Spleen (tissue), 11 donors: ENCODE measurements around the gene OSBPL1A. TPM values are rescaled to one million over a fixed set of nuclear protein-coding genes. Genes with fewer than 3 reads are reported as not detected.

Source experiments
- DNase-seq: peaks from one replicate; pipeline ENCODE4 v3.0.0-alpha.2; 2020
- H3K27ac ChIP-seq, 8 donors: fragments of 200-600 bp; sonication (generic) in 7 of 8; 1 replicate in 4 of 8; 2 replicates in 4 of 8; pipeline versions ENCODE4 v1.5.0 to v1.8.0; 2016 to 2021; ENCODE audit warnings: inconsistent platforms in 4 of 8, mild to moderate bottlenecking in 4 of 8, moderate library complexity in 1 of 8
- H3K27me3 ChIP-seq, 7 donors: fragments of 200-600 bp; sonication (generic) in 6 of 7; replicated peaks in 1 of 7; 1 replicate in 4 of 7; 2 replicates in 3 of 7; pipeline versions ENCODE4 v1.5.0 to v1.8.0; 2016 to 2021; ENCODE audit warnings: inconsistent platforms in 3 of 7, mild to moderate bottlenecking in 1 of 7
- H3K36me3 ChIP-seq, 6 donors: fragments of 200-600 bp; sonication (generic) in 5 of 6; 1 replicate in 4 of 6; 2 replicates in 2 of 6; pipeline versions ENCODE4 v1.5.0 to v1.8.0; 2016 to 2021; ENCODE audit warnings: inconsistent platforms in 2 of 6
- H3K4me1 ChIP-seq, 6 donors: fragments of 200-600 bp; sonication (generic) in 5 of 6; 1 replicate in 3 of 6; 2 replicates in 3 of 6; pipeline versions ENCODE4 v1.5.0 to v1.8.0; 2016 to 2021; ENCODE audit warnings: inconsistent platforms in 3 of 6
- H3K4me3 ChIP-seq, 8 donors: fragments of 200-600 bp; sonication (generic) in 7 of 8; 1 replicate in 4 of 8; 2 replicates in 4 of 8; pipeline versions ENCODE4 v1.5.0 to v1.8.0; 2016 to 2021; ENCODE audit warnings: inconsistent platforms in 4 of 8, mild to moderate bottlenecking in 4 of 8, moderate library complexity in 2 of 8
- H3K9me3 ChIP-seq, 8 donors: fragments of 200-600 bp; sonication (generic) in 7 of 8; 1 replicate in 4 of 8; 2 replicates in 4 of 8; pipeline versions ENCODE4 v1.5.0 to v1.8.0; 2016 to 2021; ENCODE audit warnings: inconsistent platforms in 4 of 8
- POLR2A ChIP-seq, 3 donors: fragments of 450-650 bp; IDR thresholded peaks; one replicate each; pipeline ENCODE4 v1.5.1; 2017; ENCODE audit warnings: antibody characterized with exemption in 3 of 3, mild to moderate bottlenecking in 1 of 3
- POLR2AphosphoS5 ChIP-seq, 3 donors: sonication (generic); formaldehyde crosslinking; IDR thresholded peaks; one replicate each; pipeline ENCODE4 v1.5.1; 2017; ENCODE audit warnings: antibody characterized with exemption in 3 of 3
- WGBS, 5 donors: extraction: QIAGEN DNeasy Blood & Tissue Kit in 3 of 5; methylation state at CpG; one replicate each; pipeline versions ENCODE4 v1.1.5 to v1.1.7; 2013 to 2018; 5-methylcytosine and 5-hydroxymethylcytosine counted together
- intact Hi-C: fragments of 100-400 bp; cut with DNase I; formaldehyde crosslinking; loops from one replicate; pipeline ENCODE4 v1.15.0; 2023; ENCODE audit warnings: low total_unique reads
- polyA plus RNA-seq, 3 donors: library from polyadenylated mRNA; stranded (reverse); fragments of 200-250 nt; gene quantifications; one replicate each; pipeline ENCODE4 v1.2.1, GENCODE V29; 2013
- total RNA-seq, 7 donors: library from RNA; depleted of rRNA in 3 of 7; stranded (reverse); fragments of >200 nt in 3 of 7; fragmentation: NEBNext Ultra II Directional in 4 of 7; extraction: Animal tissue kit (Norgen Biotek cat#: 25700) in 4 of 7; gene quantifications; one replicate each; pipeline versions ENCODE4 v1.1.0 to v1.2.1, GENCODE V29; 2016 to 2021
- TF ChIP-seq, protein P1 (sequence below), 11 experiments: fragments of 200-600 bp in 7 of 11; fragments of 450-650 bp in 4 of 11; sonication (generic) in 4 of 11; IDR thresholded peaks in 8 of 11; conservative IDR thresholded peaks in 3 of 11; 1 replicate in 7 of 11; 2 replicates in 4 of 11; pipeline versions ENCODE4 v1.4.0 to v1.8.0; 2016 to 2021; ENCODE audit warnings: antibody characterized with exemption in 11 of 11, inconsistent platforms in 4 of 11, mild to moderate bottlenecking in 1 of 11
- donor health status: healthy with polysubstance abuse.
- donor health status: DM: no; HTN: no; CAD: no; lungs with moderate emphysema.
- donor health status: DM: no; HTN: no; CAD: no.
- donor health status: Bipolar disorder and iron deficiency.
- donor health status: healthy.
- donor health status: DM: no; HTN: no; CAD: no.
- donor health status: DM: yes; HTN: yes; CAD: no.

The OSBPL1A gene
- total and polyA plus RNA-seq, 10 donors: 3.8 to 29.6 (median 22.1) TPM

DNA sequence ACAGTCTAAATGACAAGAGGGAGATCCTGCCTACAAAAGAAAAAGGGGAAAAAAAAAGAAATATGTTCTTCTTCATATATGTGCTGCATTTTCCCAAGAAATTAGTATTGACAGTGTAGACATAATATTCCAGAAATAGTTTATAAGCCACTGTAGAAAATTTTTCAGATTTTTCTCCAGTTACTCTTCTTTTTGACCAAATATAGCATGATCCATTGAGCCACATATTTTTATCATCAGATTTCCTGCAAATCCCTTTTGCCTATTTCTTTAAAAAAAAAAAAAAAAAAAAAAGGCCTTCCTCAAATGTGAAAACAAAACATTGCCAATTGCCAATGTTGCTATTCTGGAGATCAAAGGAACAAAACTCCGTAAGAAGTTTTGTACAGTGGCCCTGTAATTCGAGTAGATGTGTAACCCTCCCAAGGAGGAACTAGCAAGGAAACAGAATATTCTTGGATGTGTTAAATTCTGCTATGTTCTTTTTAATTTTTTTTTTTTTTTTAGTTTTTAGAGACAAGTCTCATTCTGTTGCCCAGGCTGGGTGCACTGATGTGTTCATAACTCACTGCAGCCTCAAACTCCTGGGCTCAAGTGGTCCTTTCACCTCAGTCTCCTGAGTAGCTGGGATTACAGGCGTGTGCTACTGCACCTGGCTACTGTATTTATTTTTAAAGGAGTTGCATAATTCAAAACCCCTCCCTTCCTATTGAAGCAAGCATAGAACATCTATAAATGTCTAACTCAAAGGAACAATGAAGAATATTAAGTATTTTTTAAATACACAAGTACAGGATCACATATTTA, 271.3 kb downstream of the OSBPL1A start:
- TF ChIP-seq POLR2AphosphoS5 (IDR thresholded peaks at IDR 0.05) (no peak), POLR2A (IDR thresholded peaks at IDR 0.05) (no peak)
- TF ChIP-seq, protein P1, sequence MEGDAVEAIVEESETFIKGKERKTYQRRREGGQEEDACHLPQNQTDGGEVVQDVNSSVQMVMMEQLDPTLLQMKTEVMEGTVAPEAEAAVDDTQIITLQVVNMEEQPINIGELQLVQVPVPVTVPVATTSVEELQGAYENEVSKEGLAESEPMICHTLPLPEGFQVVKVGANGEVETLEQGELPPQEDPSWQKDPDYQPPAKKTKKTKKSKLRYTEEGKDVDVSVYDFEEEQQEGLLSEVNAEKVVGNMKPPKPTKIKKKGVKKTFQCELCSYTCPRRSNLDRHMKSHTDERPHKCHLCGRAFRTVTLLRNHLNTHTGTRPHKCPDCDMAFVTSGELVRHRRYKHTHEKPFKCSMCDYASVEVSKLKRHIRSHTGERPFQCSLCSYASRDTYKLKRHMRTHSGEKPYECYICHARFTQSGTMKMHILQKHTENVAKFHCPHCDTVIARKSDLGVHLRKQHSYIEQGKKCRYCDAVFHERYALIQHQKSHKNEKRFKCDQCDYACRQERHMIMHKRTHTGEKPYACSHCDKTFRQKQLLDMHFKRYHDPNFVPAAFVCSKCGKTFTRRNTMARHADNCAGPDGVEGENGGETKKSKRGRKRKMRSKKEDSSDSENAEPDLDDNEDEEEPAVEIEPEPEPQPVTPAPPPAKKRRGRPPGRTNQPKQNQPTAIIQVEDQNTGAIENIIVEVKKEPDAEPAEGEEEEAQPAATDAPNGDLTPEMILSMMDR (IDR thresholded peaks at IDR 0.05 in 8 of 11, conservative IDR thresholded peaks at IDR 0.05 in 3 of 11): no peak

DNA sequence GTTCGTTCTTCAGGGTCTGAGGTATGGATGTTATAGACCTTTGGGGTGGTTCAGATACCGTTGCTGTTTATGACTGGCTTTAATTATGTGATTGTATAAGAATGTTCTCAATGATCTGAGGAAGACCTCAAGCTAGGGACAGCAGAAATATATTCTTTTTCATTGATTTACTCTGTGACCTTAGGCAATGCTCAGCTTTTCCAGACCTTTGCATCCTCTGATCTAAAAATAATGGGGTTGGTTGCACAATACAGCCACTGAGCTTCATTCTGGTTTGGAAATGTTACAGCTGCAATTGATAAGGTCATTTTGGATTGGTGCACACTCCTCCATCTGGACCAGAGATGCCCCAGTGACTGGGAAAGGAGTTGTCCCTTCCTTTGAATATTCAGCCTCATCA, 276.0 kb downstream of the OSBPL1A start:
- WGBS, 5 donors: 90 to 96% (median 96%) methylated on average over 2 of the region's 2 CpGs
- Histone ChIP-seq H3K9me3 (no peaks in the 10 kb centered on the region), H3K4me3 (no peak overlapping the region), H3K27me3 (no peaks in the 10 kb centered on the region), H3K27ac (no peak overlapping the region), H3K4me1 (peaks cover 0 to 8% (median 0%) of the 10 kb centered on the region in 6 donors), H3K36me3 (peaks cover 0 to 91% (median 22%) of the 10 kb centered on the region in 6 donors)
- intact Hi-C loops: no loop called here
- no peak for DNase-seq
- TF ChIP-seq POLR2A (IDR thresholded peaks at IDR 0.05) (no peak), POLR2AphosphoS5 (IDR thresholded peaks at IDR 0.05) (no peak)
- TF ChIP-seq, protein P1 (IDR thresholded peaks at IDR 0.05 in 8 of 11, conservative IDR thresholded peaks at IDR 0.05 in 3 of 11): no peak

More for the DNA sequence above, 271.3 kb downstream of the OSBPL1A start:
- H3K27ac ChIP-seq: no peak overlapping the region
- no peak for DNase-seq
- intact Hi-C loops: no loop called here
- 77 to 87% (median 82%) methylated on average over 3 of the region's 3 CpGs for WGBS, 5 donors
- H3K4me3 ChIP-seq: no peak overlapping the region
- H3K27me3 ChIP-seq: no peaks in the 10 kb centered on the region
- H3K9me3 ChIP-seq: no peaks in the 10 kb centered on the region
- H3K36me3 ChIP-seq: peaks cover 0 to 100% (median 48%) of the 10 kb centered on the region in 6 donors
- no peaks in the 10 kb centered on the region for H3K4me1 ChIP-seq

DNA sequence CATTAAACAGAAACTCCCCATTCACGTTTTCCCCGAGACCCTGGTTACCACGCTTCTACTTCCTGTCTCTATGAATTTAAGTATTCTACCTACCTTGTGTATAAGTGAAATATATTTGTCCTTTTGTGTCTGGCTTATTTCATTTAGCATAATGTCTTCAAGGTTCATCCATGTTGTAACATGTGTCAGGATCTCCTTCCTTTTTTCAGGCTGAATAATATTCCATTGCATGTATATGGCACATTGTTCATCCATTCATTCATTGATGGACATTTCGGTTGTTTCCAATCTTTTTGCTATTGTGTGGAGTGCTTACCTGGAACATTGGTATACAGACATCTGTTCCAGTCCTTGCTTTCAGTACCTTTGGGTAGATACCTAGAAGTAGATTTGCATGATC, 276.9 kb downstream of the OSBPL1A start:
- Histone ChIP-seq H3K4me3 (no peak overlapping the region), H3K27me3 (no peaks in the 10 kb centered on the region), H3K36me3 (peaks cover 0 to 88% (median 17%) of the 10 kb centered on the region in 6 donors), H3K27ac (no peak overlapping the region), H3K9me3 (no peaks in the 10 kb centered on the region), H3K4me1 (peaks cover 0 to 13% (median 4%) of the 10 kb centered on the region in 6 donors)
- no peak for DNase-seq
- intact Hi-C loops: no loop called here
- WGBS, 5 donors: 91 to 95% (median 95%) methylated on average over 4 of the region's 4 CpGs
- TF ChIP-seq POLR2A (IDR thresholded peaks at IDR 0.05) (no peak), POLR2AphosphoS5 (IDR thresholded peaks at IDR 0.05) (no peak)
- TF ChIP-seq, protein P1 (IDR thresholded peaks at IDR 0.05 in 8 of 11, conservative IDR thresholded peaks at IDR 0.05 in 3 of 11): no peak
